H1 (cell line): Measurements from ENCODE around the gene FCGR2B.
"Not testable (repeated sequence)": the region's sequence is repeated elsewhere in the genome, so short reads cannot be mapped to it uniquely, and the experiment has no call there.

Source experiments
- EGR1 ChIP-seq: IDR thresholded peaks from 2 replicates; pipeline ENCODE4 v1.6.1; 2011; ENCODE audit warnings: low read depth, low read length, borderline replicate concordance
- EZH2 ChIP-seq: fragments of 200-600 bp; sonication (generic); IDR thresholded peaks from 2 replicates; pipeline ENCODE4 v1.7.1; 2012; ENCODE audit warnings: low read depth, mild to moderate bottlenecking, moderate library complexity, low read length, inconsistent platforms; ENCODE audit not compliant: severe bottlenecking
- KDM1A ChIP-seq: fragments of 200-600, 300-600 bp; sonication (generic); IDR thresholded peaks from 2 replicates; pipeline ENCODE4 v1.7.1; 2016; ENCODE audit warnings: mild to moderate bottlenecking, low read length, borderline replicate concordance
- NRF1 ChIP-seq: IDR thresholded peaks from 2 replicates; pipeline ENCODE4 v1.6.1; 2011; ENCODE audit warnings: mild to moderate bottlenecking, low read depth, low read length, improper control_type of control experiment
- POLR2A ChIP-seq, 2 experiments: IDR thresholded peaks; 1 replicate in 1 of 2; 2 replicates in 1 of 2; pipeline ENCODE4 v1.6.1; 2011; ENCODE audit warnings: low read depth in 2 of 2, low read length in 2 of 2, mild to moderate bottlenecking in 2 of 2; ENCODE audit errors: control extremely low read depth in 1 of 2
- POLR2AphosphoS5 ChIP-seq: IDR thresholded peaks from 2 replicates; pipeline ENCODE4 v1.6.1; 2011; ENCODE audit warnings: low read depth, low read length
- POU5F1 ChIP-seq: IDR thresholded peaks from 2 replicates; pipeline ENCODE4 v1.6.1; 2011; ENCODE audit warnings: low read depth, mild to moderate bottlenecking, low read length, moderate library complexity
- RFX5 ChIP-seq: IDR thresholded peaks from 2 replicates; pipeline ENCODE4 v1.6.1; 2011; ENCODE audit warnings: low read depth, low read length, improper control_type of control experiment, borderline replicate concordance
- SP2 ChIP-seq: IDR thresholded peaks from 2 replicates; pipeline ENCODE4 v1.6.1; 2012; ENCODE audit warnings: mild to moderate bottlenecking, low read length, inconsistent platforms
- TAF1 ChIP-seq: IDR thresholded peaks from 2 replicates; pipeline ENCODE4 v1.6.1; 2011; ENCODE audit warnings: mild to moderate bottlenecking, low read depth, low read length
- ZNF274 ChIP-seq: IDR thresholded peaks from 2 replicates; pipeline ENCODE4 v1.7.0; 2012; ENCODE audit warnings: low read length, borderline replicate concordance; ENCODE audit errors: extremely low read depth
- TF ChIP-seq, protein P1 (sequence below), 3 experiments: IDR thresholded peaks; 1 replicate in 2 of 3; 2 replicates in 1 of 3; pipeline versions ENCODE4 v1.5.1 to v1.6.1; 2011; ENCODE audit warnings: low read length in 3 of 3, mild to moderate bottlenecking in 3 of 3, inconsistent platforms in 2 of 3, low read depth in 1 of 3, moderate library complexity in 1 of 3; ENCODE audit not compliant: insufficient read depth in 1 of 3; ENCODE audit errors: control extremely low read depth in 1 of 3
- TF ChIP-seq, protein P2 (sequence below): IDR thresholded peaks from 2 replicates; pipeline ENCODE4 v1.6.1; 2012; ENCODE audit warnings: inconsistent platforms
- TF ChIP-seq, protein P3 (sequence below): IDR thresholded peaks from 2 replicates; pipeline ENCODE4 v1.6.1; 2011; ENCODE audit warnings: low read length, improper control_type of control experiment

DNA sequence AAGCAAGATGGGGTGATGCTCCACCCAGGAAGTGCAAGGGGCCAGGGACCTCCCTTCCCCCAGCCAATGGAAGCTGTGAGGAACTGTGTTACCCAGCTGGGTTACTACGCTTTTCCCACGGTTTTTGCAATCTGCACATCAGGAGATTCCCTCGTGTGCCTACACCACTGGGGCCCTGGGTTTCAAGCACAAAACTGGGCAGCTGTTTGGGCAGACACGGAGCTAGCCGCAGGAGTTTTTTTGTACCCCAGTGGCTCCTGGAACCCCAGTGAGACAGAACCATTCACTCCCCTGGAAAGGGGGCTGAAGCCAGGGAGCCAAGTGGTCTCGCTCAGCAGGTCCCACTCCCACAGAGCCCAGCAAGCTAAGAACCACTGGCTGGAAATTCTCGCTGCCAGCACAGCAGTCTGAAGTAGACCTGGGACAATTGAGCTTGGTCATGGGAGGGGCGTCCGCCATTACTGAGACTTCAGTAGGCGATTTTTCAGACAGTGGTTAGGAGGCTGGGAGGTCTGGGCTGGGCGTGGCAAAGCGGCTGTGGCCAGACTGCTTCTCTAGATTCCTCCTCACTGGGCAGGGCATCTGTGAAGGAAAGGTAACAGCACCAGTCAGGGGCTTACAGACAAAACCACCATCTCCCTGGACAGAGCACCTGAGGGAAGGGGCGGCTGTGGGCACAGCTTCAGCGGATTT is 30.2 kb downstream of the FCGR2B start:
- TF ChIP-seq, protein P1, sequence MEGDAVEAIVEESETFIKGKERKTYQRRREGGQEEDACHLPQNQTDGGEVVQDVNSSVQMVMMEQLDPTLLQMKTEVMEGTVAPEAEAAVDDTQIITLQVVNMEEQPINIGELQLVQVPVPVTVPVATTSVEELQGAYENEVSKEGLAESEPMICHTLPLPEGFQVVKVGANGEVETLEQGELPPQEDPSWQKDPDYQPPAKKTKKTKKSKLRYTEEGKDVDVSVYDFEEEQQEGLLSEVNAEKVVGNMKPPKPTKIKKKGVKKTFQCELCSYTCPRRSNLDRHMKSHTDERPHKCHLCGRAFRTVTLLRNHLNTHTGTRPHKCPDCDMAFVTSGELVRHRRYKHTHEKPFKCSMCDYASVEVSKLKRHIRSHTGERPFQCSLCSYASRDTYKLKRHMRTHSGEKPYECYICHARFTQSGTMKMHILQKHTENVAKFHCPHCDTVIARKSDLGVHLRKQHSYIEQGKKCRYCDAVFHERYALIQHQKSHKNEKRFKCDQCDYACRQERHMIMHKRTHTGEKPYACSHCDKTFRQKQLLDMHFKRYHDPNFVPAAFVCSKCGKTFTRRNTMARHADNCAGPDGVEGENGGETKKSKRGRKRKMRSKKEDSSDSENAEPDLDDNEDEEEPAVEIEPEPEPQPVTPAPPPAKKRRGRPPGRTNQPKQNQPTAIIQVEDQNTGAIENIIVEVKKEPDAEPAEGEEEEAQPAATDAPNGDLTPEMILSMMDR (IDR thresholded peaks at IDR 0.05; ENCODE audit: control extremely low read depth in 1 of 3, insufficient read depth in 1 of 3, low read depth in 1 of 3, low read length in 3 of 3) = not testable (repeated sequence)
- not testable (repeated sequence) for TF ChIP-seq POLR2AphosphoS5; POLR2A (IDR thresholded peaks at IDR 0.05; ENCODE audit: control extremely low read depth in 1 of 2, low read depth in 2 of 2, low read length in 2 of 2); EZH2; RFX5; SP2; POU5F1; TAF1; EGR1; NRF1; KDM1A; ZNF274
- TF ChIP-seq, protein P2, sequence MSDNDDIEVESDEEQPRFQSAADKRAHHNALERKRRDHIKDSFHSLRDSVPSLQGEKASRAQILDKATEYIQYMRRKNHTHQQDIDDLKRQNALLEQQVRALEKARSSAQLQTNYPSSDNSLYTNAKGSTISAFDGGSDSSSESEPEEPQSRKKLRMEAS = not testable (repeated sequence)
- TF ChIP-seq, protein P3, sequence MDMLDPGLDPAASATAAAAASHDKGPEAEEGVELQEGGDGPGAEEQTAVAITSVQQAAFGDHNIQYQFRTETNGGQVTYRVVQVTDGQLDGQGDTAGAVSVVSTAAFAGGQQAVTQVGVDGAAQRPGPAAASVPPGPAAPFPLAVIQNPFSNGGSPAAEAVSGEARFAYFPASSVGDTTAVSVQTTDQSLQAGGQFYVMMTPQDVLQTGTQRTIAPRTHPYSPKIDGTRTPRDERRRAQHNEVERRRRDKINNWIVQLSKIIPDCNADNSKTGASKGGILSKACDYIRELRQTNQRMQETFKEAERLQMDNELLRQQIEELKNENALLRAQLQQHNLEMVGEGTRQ = not testable (repeated sequence)
